SK-N-SH (cell line): Measurements from ENCODE around the gene SLC66A2. TPM values are rescaled to one million over a fixed set of nuclear protein-coding genes. Genes with fewer than 3 reads are reported as not detected.

Experiments used
- CTCF ChIA-PET: fragments of 300-600, 350-600 bp; formaldehyde crosslinking; extraction: SDS; loops from one replicate; lab custom pipeline; 2021; lab: Yijun Ruan, JAX
- POLR2A ChIA-PET: fragments of 350-600 bp; sonication (Branson Sonifier 250); formaldehyde crosslinking; extraction: SDS; loops from one replicate; lab custom pipeline; 2020; ENCODE audit warnings: antibody characterized with exemption, inconsistent platforms; lab: Yijun Ruan, JAX
- DNase-seq: peaks from one replicate; pipeline ENCODE4 v3.0.0; 2012
- H2AFZ ChIP-seq: fragments of 200-600 bp; sonication (generic); 2 replicates; pipeline ENCODE4 v1.8.1; 2016; ENCODE audit warnings: antibody characterized with exemption, mild to moderate bottlenecking, low read depth
- H3F3A ChIP-seq: fragments of 200-600 bp; sonication (generic); replicated peaks from 2 replicates; pipeline ENCODE3; 2016; ENCODE audit warnings: antibody characterized with exemption, mild to moderate bottlenecking; ENCODE audit not compliant: insufficient read depth
- H3K27ac ChIP-seq, 2 experiments: fragments of 200-500 bp in 1 of 2; fragments of 200-600 bp in 1 of 2; sonication (Bioruptor generic) in 1 of 2; sonication (generic), shearing (Covaris generic) in 1 of 2; 2 replicates each; pipeline versions ENCODE4 v1.5.1 to v1.6.1; 2014 to 2016; ENCODE audit warnings: low read depth in 2 of 2, inconsistent platforms in 1 of 2, low read length in 1 of 2, mild to moderate bottlenecking in 1 of 2, mixed read lengths in 1 of 2
- H3K27me3 ChIP-seq: fragments of 200-600 bp; sonication (generic), shearing (Covaris generic); 2 replicates; pipeline ENCODE4 v1.6.1; 2016; ENCODE audit warnings: mixed run types; ENCODE audit not compliant: insufficient read depth
- H3K36me3 ChIP-seq, 2 experiments: fragments of 200-500 bp in 1 of 2; fragments of 200-600 bp in 1 of 2; sonication (Bioruptor generic) in 1 of 2; sonication (generic) in 1 of 2; replicated peaks in 1 of 2; 2 replicates each; pipeline versions ENCODE3 to v1.5.1; 2014 to 2016; ENCODE audit warnings: low read length in 1 of 2, mild to moderate bottlenecking in 1 of 2; ENCODE audit not compliant: insufficient read depth in 2 of 2, control insufficient read depth in 1 of 2
- H3K4me1 ChIP-seq, 2 experiments: fragments of 200-500 bp in 1 of 2; fragments of 200-600 bp in 1 of 2; sonication (Bioruptor generic) in 1 of 2; sonication (generic), shearing (Covaris generic) in 1 of 2; 2 replicates each; pipeline versions ENCODE4 v1.5.1 to v1.6.1; 2014 to 2016; ENCODE audit warnings: low read depth in 1 of 2, low read length in 1 of 2, mixed run types in 1 of 2; ENCODE audit not compliant: insufficient read depth in 2 of 2, control insufficient read depth in 1 of 2
- H3K4me2 ChIP-seq: fragments of 200-600 bp; sonication (generic), shearing (Covaris generic); 2 replicates; pipeline ENCODE4 v1.6.1; 2017; ENCODE audit warnings: mixed run types
- H3K4me3 ChIP-seq, 2 experiments: fragments of 200-500 bp in 1 of 2; fragments of 200-600 bp in 1 of 2; sonication (Bioruptor generic) in 1 of 2; sonication (generic), shearing (Covaris generic) in 1 of 2; 2 replicates each; pipeline versions ENCODE4 v1.5.1 to v1.8.1; 2014 to 2016; ENCODE audit warnings: low read depth in 2 of 2, inconsistent platforms in 1 of 2, low read length in 1 of 2, mild to moderate bottlenecking in 1 of 2, mixed read lengths in 1 of 2, moderate library complexity in 1 of 2
- H3K79me2 ChIP-seq: fragments of 200-600 bp; sonication (generic); 2 replicates; pipeline ENCODE4 v1.8.1; 2017; ENCODE audit warnings: mild to moderate bottlenecking; ENCODE audit not compliant: insufficient read depth
- H3K9ac ChIP-seq: fragments of 200-600 bp; sonication (generic); 2 replicates; pipeline ENCODE4 v1.6.1; 2017; ENCODE audit warnings: mixed run types
- H3K9me2 ChIP-seq: fragments of 200-600 bp; sonication (generic); 2 replicates; pipeline ENCODE4 v1.6.1; 2017; ENCODE audit warnings: mixed run types
- H3K9me3 ChIP-seq: fragments of 200-600 bp; sonication (generic); 2 replicates; pipeline ENCODE4 v1.6.1; 2017; ENCODE audit warnings: mixed run types, mild to moderate bottlenecking, moderate library complexity
- H4K20me1 ChIP-seq: fragments of 200-600 bp; sonication (generic); 2 replicates; pipeline ENCODE4 v1.6.1; 2017; ENCODE audit warnings: mild to moderate bottlenecking, mixed run types; ENCODE audit not compliant: insufficient read depth
- CHD2 ChIP-seq: fragments of 150-350 bp; IDR thresholded peaks from 2 replicates; pipeline ENCODE4 v1.6.1; 2018; ENCODE audit warnings: low read length; ENCODE audit not compliant: partially characterized antibody
- EP300 ChIP-seq, 2 experiments: IDR thresholded peaks; 2 replicates each; pipeline versions ENCODE4 v1.4.0 to v1.6.1; 2012; ENCODE audit warnings: borderline replicate concordance in 1 of 2, low read depth in 1 of 2, low read length in 1 of 2
- EZH2phosphoT487 ChIP-seq: fragments of 200-600 bp; sonication (generic); IDR thresholded peaks from 2 replicates; pipeline ENCODE4 v1.6.1; 2017; ENCODE audit warnings: low read depth, mixed run types, mild to moderate bottlenecking, antibody characterized with exemption, moderate library complexity, borderline replicate concordance
- FOXJ3 ChIP-seq: sonication (generic); formaldehyde crosslinking; IDR thresholded peaks from 2 replicates; pipeline ENCODE4 v1.5.1; 2020; ENCODE audit warnings: mild to moderate bottlenecking, missing genetic modification reagents
- GABPA ChIP-seq: IDR thresholded peaks from 2 replicates; pipeline ENCODE4 v1.4.0; 2012; ENCODE audit warnings: low read depth, mild to moderate bottlenecking
- JUND ChIP-seq: IDR thresholded peaks from 2 replicates; pipeline ENCODE4 v1.4.0; 2012
- MEF2A ChIP-seq: IDR thresholded peaks from 2 replicates; pipeline ENCODE4 v1.4.0; 2012; ENCODE audit warnings: low read depth, borderline replicate concordance
- MXI1 ChIP-seq: IDR thresholded peaks from 2 replicates; pipeline ENCODE4 v1.6.1; 2012; ENCODE audit warnings: mild to moderate bottlenecking, low read depth, low read length, improper control_type of control experiment
- RAD21 ChIP-seq: IDR thresholded peaks from 2 replicates; pipeline ENCODE4 v1.6.1; 2012; ENCODE audit warnings: mild to moderate bottlenecking, low read length
- SIN3A ChIP-seq: IDR thresholded peaks from 2 replicates; pipeline ENCODE4 v1.6.1; 2012; ENCODE audit warnings: low read depth, mild to moderate bottlenecking, low read length, moderate library complexity, borderline replicate concordance
- WGBS: methylation state at CpG from one replicate; pipeline ENCODE4 v1.1.6; 2017; ENCODE audit warnings: low lambda C conversion rate; 5-methylcytosine and 5-hydroxymethylcytosine counted together
- polyA plus RNA-seq, 3 experiments: library from polyadenylated mRNA; depleted of rRNA; stranded (reverse); fragments of >200 nt; gene quantifications; 2 replicates each; pipeline ENCODE4 v1.2.3, GENCODE V29; 2012
- TF ChIP-seq, protein P1 (sequence below): IDR thresholded peaks from 2 replicates; pipeline ENCODE4 v1.4.0; 2012; ENCODE audit warnings: low read depth, borderline replicate concordance
- TF ChIP-seq, protein P2 (sequence below): fragments of 150-350 bp; IDR thresholded peaks from 2 replicates; pipeline ENCODE4 v1.6.1; 2017; ENCODE audit warnings: antibody characterized with exemption, low read length, low read depth, borderline replicate concordance
- TF ChIP-seq, protein P3 (sequence below): fragments of 200-600 bp; sonication (generic); IDR thresholded peaks from 2 replicates; pipeline ENCODE4 v1.6.1; 2017; ENCODE audit warnings: antibody characterized with exemption, mild to moderate bottlenecking, moderate library complexity

The SLC66A2 gene
- polyA plus RNA-seq, 1 of the 3 experiments (the other 2 are of a cell fraction) = 14.5 TPM

DNA sequence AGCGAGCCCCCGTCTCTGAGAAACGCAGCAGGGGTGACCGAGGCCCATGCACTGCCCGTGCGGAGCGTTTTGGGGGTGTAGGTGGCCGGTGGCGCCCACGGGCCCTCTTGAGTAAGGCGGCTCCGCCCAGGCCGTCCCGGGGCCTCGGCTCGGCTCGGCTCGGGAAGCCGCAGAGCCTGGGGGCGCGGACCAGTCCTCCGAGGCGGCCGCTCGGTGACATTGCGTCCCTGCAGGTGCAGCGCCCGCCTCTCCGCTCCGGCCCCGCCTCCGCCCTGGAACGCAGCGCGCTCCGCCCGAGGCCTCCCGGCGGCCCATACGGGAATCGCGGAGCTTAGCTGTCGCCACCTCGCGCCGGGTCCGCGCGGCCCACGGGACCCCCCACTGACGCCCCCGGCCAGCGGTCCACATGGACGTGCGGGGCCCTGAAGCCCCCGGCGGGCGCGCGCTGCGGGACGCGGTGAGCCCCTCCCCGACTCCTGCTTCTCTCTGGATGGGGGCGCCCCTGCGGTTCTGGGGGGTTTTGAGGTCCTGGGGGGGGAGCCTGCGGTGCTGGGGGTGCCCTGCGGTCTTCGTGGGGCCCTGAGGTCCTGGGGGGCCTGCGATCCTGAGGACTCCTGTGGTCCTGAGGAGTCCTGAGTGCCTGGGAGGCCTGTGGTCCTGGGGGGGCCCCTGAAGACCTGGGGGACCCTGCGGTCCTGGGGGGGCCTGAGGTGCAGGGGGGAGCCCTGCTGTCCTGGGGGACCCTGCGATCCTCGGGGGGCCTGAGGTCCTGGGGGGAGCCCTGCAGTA, 13.1 kb upstream of the SLC66A2 start, which contains the start of gene HSBP1L1:
TSS of gene HSBP1L1 (plus strand) at position 314 of the 789 bp plus-strand sequence. CDS start at position 407, 93 bp downstream.
- Histone ChIP-seq H3K79me2 (no peaks in the 10 kb centered on the region; the same call in 1 of the 2 replicates), H3K27ac (no peak within 1 kb of the TSS), H3K36me3 (no peaks in the 10 kb centered on the region), H3K9ac (peak within 1 kb of the TSS; percentile 57), H3K9me3 (no peaks in the 10 kb centered on the region)
- POLR2A ChIA-PET = no interaction called here
- TF ChIP-seq EZH2phosphoT487 = no peak
- no peak for TF ChIP-seq RAD21
- TF ChIP-seq EP300 (IDR thresholded peaks at IDR 0.05; ENCODE audit: borderline replicate concordance in 1 of 2, low read depth in 1 of 2, low read length in 1 of 2) = no peak
- no peak for TF ChIP-seq MXI1
- no peak for TF ChIP-seq CHD2
- no peak for TF ChIP-seq GABPA
- TF ChIP-seq JUND = no peak
- TF ChIP-seq, protein P1, sequence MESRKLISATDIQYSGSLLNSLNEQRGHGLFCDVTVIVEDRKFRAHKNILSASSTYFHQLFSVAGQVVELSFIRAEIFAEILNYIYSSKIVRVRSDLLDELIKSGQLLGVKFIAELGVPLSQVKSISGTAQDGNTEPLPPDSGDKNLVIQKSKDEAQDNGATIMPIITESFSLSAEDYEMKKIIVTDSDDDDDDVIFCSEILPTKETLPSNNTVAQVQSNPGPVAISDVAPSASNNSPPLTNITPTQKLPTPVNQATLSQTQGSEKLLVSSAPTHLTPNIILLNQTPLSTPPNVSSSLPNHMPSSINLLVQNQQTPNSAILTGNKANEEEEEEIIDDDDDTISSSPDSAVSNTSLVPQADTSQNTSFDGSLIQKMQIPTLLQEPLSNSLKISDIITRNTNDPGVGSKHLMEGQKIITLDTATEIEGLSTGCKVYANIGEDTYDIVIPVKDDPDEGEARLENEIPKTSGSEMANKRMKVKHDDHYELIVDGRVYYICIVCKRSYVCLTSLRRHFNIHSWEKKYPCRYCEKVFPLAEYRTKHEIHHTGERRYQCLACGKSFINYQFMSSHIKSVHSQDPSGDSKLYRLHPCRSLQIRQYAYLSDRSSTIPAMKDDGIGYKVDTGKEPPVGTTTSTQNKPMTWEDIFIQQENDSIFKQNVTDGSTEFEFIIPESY = no peak
- no peak for TF ChIP-seq SIN3A
- TF ChIP-seq, protein P2, sequence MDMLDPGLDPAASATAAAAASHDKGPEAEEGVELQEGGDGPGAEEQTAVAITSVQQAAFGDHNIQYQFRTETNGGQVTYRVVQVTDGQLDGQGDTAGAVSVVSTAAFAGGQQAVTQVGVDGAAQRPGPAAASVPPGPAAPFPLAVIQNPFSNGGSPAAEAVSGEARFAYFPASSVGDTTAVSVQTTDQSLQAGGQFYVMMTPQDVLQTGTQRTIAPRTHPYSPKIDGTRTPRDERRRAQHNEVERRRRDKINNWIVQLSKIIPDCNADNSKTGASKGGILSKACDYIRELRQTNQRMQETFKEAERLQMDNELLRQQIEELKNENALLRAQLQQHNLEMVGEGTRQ = no peak
- TF ChIP-seq MEF2A = no peak
- no peak for TF ChIP-seq FOXJ3 (CRISPR knock-in tag)
- TF ChIP-seq, protein P3, sequence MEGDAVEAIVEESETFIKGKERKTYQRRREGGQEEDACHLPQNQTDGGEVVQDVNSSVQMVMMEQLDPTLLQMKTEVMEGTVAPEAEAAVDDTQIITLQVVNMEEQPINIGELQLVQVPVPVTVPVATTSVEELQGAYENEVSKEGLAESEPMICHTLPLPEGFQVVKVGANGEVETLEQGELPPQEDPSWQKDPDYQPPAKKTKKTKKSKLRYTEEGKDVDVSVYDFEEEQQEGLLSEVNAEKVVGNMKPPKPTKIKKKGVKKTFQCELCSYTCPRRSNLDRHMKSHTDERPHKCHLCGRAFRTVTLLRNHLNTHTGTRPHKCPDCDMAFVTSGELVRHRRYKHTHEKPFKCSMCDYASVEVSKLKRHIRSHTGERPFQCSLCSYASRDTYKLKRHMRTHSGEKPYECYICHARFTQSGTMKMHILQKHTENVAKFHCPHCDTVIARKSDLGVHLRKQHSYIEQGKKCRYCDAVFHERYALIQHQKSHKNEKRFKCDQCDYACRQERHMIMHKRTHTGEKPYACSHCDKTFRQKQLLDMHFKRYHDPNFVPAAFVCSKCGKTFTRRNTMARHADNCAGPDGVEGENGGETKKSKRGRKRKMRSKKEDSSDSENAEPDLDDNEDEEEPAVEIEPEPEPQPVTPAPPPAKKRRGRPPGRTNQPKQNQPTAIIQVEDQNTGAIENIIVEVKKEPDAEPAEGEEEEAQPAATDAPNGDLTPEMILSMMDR = no peak
- TF ChIP-seq, all 33 proteins: peak for 0
- DNase-seq = peak; percentile 85
- WGBS = 11% methylated on average over 21 of the region's 73 CpGs
- H3K9me2 ChIP-seq = no peaks in the 10 kb centered on the region
- H3K4me2 ChIP-seq = peak within 1 kb of the TSS; percentile 79
- no peaks in the 10 kb centered on the region for H4K20me1 ChIP-seq
- H2AFZ ChIP-seq = no peak within 1 kb of the TSS
- peak within 1 kb of the TSS; percentile 56 to 61 for H3K4me3 ChIP-seq
- H3F3A ChIP-seq = peaks cover 6% of the 10 kb centered on the region
- H3K27me3 ChIP-seq = no peaks in the 10 kb centered on the region
- H3K4me1 ChIP-seq = peaks cover 0 to 12% of the 10 kb centered on the region in 2 experiments; a peak in 1 of 4 replicates
- CTCF ChIA-PET = interaction anchor here (0.7 to 1.0 kb wide), 2 partner anchors 11 to 16 kb away, joined by 3 read pairs; no protein-coding TSS in a partner anchor
